Neural cell (in vitro differentiated cells): ENCODE measurements around the gene TTC23.

Source experiments
- CTCF ChIP-seq: fragments of 450-650 bp; IDR thresholded peaks from 2 replicates; pipeline ENCODE4 v1.5.1; 2014; ENCODE audit warnings: antibody characterized with exemption, mild to moderate bottlenecking, moderate library complexity; ENCODE audit not compliant: poor library complexity, severe bottlenecking
- EP300 ChIP-seq: fragments of 450-650 bp; conservative IDR thresholded peaks from 2 replicates; pipeline ENCODE4 v1.6.1; 2014; ENCODE audit warnings: antibody characterized with exemption, mild to moderate bottlenecking, moderate library complexity; ENCODE audit not compliant: poor library complexity, severe bottlenecking
- EZH2 ChIP-seq: fragments of 200-600, 300-800 bp; shearing (Covaris generic), sonication (generic); IDR thresholded peaks from 2 replicates; pipeline ENCODE4 v1.6.1; 2014; ENCODE audit warnings: antibody characterized with exemption, low read length, borderline replicate concordance, mild to moderate bottlenecking; ENCODE audit not compliant: insufficient read depth, poor library complexity, severe bottlenecking
- POLR2AphosphoS5 ChIP-seq: IDR thresholded peaks from 2 replicates; pipeline ENCODE4 v1.6.1; 2012
- REST ChIP-seq: IDR thresholded peaks from 2 replicates; pipeline ENCODE4 v1.6.1; 2012; ENCODE audit warnings: borderline replicate concordance
- SMC3 ChIP-seq: fragments of 450-650 bp; conservative IDR thresholded peaks from 2 replicates; pipeline ENCODE4 v1.6.1; 2014; ENCODE audit warnings: antibody characterized with exemption, mild to moderate bottlenecking, moderate library complexity; ENCODE audit not compliant: poor library complexity
- TAF1 ChIP-seq: IDR thresholded peaks from 2 replicates; pipeline ENCODE4 v1.6.1; 2012; ENCODE audit warnings: low read depth

- TF ChIP-seq CTCF (no peak), REST (no peak), SMC3 (no peak), POLR2AphosphoS5 (no peak), TAF1 (no peak), EP300 (no peak), EZH2 (no peak)
These were observed 131.1 kb downstream of the TTC23 start for GRCh38 chr15:99118258-99118632.
